ENCODE data around the gene HSH2D.
"Not testable (repeated sequence)": the region's sequence is repeated elsewhere in the genome, so short reads cannot be mapped to it uniquely, and the experiment has no call there.

HSH2D gene

DNA sequence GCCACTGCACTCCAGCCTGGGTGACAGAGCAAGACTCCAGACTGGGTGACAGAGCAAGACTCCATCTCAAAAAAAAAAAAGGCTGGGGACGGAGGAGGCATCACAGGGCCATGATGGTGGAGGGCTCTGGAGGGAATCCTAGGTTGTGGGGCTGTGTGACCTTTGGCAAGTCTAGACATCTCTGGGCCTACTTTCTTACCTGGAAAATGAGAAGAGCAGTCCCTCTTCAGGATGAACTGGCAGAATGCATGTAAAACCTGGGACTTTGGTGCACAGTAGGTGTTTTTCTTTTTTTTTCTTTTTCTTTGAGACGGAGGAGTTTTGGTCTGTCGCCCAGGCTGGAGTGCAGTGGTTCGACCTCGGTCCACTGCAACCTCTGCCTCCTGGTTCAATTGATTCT, 16.2 kb downstream of the HSH2D start:
- no peak for DNase-seq

DNA sequence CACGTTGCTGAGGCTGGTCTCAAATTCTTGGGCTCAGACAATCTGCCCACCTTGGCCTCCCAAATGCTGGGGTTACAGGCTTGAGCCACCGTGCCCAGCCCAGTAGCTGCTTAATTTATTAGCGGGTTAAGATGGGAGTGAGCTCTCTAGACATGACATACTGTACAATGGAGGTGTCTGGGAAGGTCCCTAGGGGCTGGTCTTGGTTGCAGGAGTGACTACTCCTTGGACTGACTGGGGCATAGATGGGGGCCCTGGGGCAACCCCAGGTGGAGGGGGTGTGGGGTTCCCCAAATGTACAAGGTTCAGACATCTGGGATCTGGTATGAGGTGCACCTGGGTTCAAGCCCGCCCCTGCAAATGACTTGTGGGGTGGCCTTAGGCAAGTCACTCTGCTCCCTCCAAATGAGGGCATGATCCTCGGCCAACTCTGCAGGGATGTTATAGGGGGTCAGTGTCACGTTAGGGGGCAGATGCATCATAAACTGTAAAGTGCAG, 17.0 kb downstream of the HSH2D start:
- no peak for DNase-seq

DNA sequence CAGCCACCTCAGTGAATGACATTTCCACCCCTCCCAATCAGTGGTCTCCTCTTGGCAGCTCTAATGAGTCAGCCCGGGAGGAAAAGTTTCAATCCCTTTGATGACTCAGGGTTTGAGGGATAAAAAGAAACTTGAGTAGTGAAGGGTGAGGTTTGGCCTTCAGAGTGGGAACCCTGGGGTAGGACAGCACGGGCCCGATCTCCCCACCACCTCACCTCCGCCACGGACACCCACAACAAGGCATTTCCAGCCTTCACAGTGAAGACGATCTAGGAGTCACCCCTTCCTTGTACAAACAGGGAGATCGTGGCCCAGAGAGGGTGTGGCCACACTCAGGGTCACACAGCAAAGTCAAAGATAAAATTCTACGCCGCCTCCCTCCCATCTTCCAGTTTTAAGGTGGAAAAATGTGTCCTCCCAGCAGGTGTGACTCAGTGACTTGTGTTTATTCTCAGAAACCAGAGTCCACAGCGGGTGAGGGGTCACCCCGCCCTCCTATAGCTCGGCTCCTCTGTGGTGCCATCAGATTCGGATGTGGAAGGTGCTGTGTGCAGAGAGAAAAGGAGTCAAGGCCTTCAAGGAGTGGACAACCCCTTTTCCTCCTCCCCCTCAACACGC, 17.6 kb downstream of the HSH2D start:
- no peak for DNase-seq

DNA sequence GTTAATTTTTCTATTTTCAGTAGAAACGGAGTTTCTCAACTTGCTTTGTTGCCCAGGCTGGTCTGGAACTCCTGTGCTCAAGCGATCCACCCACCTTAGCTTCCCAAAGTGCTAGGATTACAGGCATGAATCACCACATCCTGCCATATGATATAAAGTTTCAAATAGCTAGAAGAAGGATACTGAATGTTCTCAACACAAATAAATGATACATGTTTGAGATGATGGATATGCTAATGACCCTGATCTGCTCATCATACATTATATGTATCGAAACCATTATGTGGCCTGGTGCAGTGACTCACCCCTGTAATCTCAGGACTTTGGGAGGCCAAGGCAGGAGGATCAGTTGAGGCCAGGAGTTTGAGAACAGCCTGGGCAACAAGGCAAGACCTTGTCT, 18.4 kb downstream of the HSH2D start:
- no peak for DNase-seq

- no peak for DNase-seq
These were observed 20.9 kb downstream of the HSH2D start for GRCh38 chr19:16164222-16164890.

DNA sequence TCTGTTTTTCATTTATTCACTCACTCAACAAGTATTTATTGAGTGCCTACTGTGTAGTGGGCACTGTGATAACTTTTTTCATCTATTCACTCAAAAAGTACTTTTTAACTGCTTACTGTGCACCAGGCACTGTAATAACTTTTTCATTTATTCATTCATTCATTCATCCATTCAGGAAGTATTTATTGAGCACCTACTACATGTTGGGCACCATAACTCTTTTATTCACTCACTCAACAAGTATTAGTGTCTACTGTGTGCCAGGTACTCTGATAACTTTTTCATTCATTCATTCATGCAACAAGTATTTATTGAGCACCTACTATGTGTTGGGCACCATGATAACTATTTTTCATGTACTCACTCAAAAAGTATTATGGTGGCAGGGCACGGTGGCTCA, 22.9 kb downstream of the HSH2D start:
- no peak for DNase-seq

GRCh38 chr19:16167055-16167454, 23.6 kb downstream of the HSH2D start:
- DNase-seq = no peak

DNA sequence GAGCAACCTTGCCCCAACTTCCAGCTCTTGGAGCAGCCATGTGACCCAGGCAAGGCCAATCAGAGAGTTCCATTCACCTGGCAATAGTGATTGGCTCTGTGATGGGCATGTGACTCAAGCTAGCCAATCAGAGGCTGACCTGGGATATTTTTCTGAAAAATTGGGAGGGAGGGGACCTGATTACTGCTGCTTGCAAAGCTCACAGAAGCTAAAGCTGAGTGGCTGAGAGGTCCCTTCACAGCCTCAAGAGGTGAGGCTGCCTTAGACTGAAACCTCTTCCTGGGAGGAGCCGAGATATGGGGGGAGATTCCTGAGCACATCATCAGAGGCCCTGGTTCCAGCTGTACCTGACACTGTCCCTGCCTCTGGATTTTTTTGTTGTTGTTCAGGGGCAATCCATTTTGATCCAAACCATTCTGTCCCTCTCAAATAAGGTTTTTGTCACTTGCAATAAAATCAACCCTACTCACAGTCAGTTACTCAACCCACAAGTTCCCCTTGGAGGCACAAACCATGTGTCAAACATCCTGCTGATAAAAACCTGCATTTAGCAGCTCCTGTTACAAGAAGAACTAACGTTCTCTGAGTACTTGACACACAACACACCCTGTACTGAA, 25.1 kb downstream of the HSH2D start:
- no peak for DNase-seq

DNA sequence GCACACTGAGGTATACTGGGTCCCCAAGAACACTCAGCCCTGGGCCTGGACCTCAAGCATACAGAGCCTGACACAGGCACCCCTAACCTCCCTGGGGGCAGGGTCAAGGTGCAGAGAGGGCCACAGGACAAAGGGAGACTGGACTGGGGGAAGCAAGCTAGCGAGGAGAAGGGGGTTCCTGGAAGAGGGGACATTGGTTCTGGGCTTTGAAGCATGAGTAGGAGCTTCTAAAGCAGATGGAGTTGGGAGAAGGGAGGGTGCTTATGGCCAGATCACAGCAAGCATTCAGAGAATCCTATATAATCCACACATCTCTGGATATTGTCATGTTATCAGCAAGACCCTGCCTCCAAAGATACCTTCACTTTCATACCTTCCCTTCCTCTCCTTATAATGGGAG, 26.6 kb downstream of the HSH2D start:
- DNase-seq = no peak

GRCh38 chr19:16175954-16176353, 32.5 kb downstream of the HSH2D start:
- DNase-seq = no peak

GRCh38 chr19:16178866-16179265, 35.4 kb downstream of the HSH2D start:
- not testable (repeated sequence) for DNase-seq

GRCh38 chr19:16180611-16181010, 37.1 kb downstream of the HSH2D start:
- no peak for DNase-seq

- no peak for DNase-seq
These were observed 41.2 kb downstream of the HSH2D start for GRCh38 chr19:16184665-16185122.

- peak; percentile 98 for DNase-seq
These were observed 41.8 kb downstream of the HSH2D start, which contains the start of gene FAM32A for GRCh38 chr19:16185123-16185767. Gene FAM32A (plus strand): TSS chr19:16185410. CDS start chr19:16185443, 33 bp downstream.

DNA sequence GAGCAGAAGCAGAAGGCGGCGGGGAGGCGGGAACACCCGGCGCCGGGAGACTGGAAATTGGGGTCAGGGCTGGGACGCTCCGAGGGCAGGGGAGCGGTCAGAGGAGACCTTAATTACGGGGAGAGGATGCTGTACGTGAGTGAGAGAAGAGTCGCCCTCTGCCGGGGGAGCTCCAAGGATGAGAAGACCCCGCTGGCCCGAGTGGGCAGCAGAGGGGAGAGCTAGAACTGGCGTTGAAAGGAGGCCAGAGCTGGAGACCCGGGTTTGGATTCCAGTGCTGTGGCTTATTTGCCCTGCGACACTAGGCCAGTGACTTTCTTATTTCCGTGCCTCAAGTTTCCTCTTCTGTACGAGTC, 42.3 kb downstream of the HSH2D start:
- peak; percentile 17 to 24 for DNase-seq

DNA sequence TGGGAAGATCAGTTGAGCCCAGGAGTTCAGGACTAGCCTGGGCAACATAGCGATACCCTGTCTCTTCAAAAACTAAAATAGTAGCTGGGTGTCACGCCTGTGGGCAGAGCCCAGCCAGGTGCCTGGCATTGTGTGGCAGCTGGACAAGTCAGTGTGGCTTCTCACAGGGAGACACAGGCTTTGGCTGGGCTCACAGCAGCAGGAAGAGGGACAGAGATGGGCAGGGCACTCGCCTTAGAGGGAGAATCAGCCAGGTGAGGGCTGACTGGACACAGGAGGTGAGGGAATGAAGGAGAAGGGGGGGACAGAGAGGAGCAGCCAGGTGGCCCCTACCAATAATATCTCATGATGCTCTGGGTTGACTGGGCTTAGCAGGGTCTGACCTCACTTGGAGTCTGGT, 45.0 kb downstream of the HSH2D start:
- no peak for DNase-seq

DNA sequence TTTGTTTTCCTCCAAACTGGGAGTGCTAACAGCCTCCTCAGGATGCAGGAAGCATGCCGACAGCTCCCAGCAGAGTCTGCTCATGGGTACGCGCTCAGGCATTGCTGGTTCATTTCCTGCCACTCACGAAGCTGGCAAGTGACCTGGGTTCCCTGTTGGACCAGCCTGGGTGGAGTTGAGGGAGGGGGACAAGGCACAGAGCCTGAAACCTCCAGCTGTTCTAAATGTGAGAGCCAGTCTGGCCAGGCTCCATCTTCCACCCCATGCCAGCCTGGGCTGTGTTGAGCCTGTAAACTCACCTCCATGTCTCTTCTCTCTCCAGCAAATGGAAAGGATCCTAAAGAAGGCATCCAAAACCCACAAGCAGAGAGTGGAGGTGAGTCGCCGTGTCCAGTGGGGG, 46.7 kb downstream of the HSH2D start:
- DNase-seq = no peak

GRCh38 chr19:16190736-16191135, 47.3 kb downstream of the HSH2D start:
- no peak for DNase-seq

- no peak for DNase-seq
These were observed 47.9 kb downstream of the HSH2D start for GRCh38 chr19:16191216-16191908.

DNA sequence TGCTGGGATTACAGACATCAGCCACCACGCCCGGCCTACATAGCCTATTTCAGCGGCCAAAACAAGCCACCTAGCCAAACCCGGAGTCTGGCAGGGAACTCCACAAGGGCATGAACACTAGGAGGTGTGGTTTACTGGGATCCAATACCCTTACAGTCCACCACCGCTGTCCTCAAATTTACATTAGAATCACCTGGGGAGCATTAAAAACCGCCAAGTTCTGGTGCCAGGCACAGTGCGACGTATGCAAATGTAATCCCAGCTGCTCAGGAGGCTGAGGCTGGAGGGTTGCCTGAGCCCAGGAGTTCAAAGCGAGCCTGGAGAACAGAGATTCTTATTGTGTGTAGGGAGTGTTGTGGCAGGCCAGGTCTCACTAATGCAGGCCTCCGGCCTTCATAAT, 50.0 kb downstream of the HSH2D start:
- no peak for DNase-seq

- DNase-seq = no peak
These were observed 53.7 kb downstream of the HSH2D start for GRCh38 chr19:16197188-16197621.

DNA sequence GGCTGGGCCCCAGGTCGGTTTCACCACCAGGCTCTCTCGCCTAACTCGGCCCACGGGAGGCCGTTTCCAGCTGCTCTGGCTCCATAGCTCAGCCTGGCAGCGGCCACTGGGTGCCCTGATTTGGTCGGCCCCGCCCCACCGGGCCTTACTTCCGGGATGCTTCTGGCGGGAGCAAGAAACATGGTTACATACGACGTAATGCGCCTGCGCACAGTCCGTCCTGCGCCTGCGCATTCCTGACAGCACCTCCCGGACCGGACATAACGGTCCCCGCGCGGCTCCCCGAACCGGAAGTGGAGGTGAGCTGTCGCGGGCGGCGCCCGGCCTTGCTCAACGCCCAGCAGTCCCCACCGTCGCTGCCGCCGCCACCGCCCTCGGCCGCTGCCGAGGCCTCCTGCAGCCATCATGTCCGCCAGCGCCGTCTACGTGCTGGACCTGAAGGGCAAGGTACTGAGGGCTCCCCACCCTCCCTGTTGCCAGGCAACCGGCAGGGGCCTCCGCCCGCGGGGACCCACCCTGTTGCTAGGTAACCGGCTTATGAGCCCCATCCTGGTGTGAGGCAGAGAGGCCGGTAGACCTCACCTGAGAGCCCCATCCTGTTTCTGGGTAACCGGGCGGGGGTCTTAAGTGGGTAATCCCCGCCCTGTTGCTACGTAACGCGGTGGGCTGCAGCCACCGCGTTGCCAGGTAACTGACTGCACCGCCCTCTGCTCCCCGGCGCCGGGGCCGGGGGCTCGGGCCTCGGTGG, 54.3 kb downstream of the HSH2D start, which contains the start of gene AP1M1:
AP1M1 (plus strand) TSS at position 290 of the 748 bp plus-strand sequence; CDS start at position 406, 116 bp downstream.
- peak; percentile 97 for DNase-seq

All from activated CD4-positive, alpha-beta T cell treated with anti-CD3 and anti-CD28 coated beads, Interleukin-2, amount 50 U/mL, for 4 hours (primary cell).